A673 (cell line): ENCODE measurements around the gene KCNQ1OT1. TPM values are rescaled to one million over a fixed set of nuclear protein-coding genes. Genes with fewer than 3 reads are reported as not detected.

Experiments
- BruUV-seq: library from RNA; stranded (reverse); fragments of 400-500 nt; replicated peaks from 2 replicates; lab custom pipeline; 2021; lab: Mats Ljungman, UMichigan
- CTCF ChIA-PET: fragments of 300-600 bp; sonication (Branson Sonifier 250); formaldehyde crosslinking; loops from one replicate; lab custom pipeline; 2022; ENCODE audit warnings: antibody characterized with exemption; lab: Charles Lee
- POLR2A ChIA-PET: fragments of 300-600 bp; sonication (Branson Sonifier 250); formaldehyde crosslinking; loops from one replicate; lab custom pipeline; 2022; ENCODE audit warnings: antibody characterized with exemption; ENCODE audit not compliant: low non-redundant PET; lab: Charles Lee
- DNase-seq: peaks from one replicate; pipeline ENCODE4 v3.0.0-alpha.2; 2015; ENCODE audit warnings: low spot score
- H3K27ac ChIP-seq: fragments of 200-600 bp; sonication (generic); 2 replicates; pipeline ENCODE4 v1.5.1; 2016; ENCODE audit warnings: mixed run types, low read depth, mild to moderate bottlenecking, mixed read lengths, antibody characterized with exemption, low read length; ENCODE audit not compliant: poor library complexity, severe bottlenecking
- H3K27me3 ChIP-seq: fragments of 200-600 bp; sonication (generic); replicated peaks from 2 replicates; pipeline ENCODE4 v1.6.1; 2017; ENCODE audit warnings: mixed run types, low read depth, mild to moderate bottlenecking, mixed read lengths, antibody characterized with exemption, low read length; ENCODE audit not compliant: insufficient read depth, poor library complexity
- H3K36me3 ChIP-seq: fragments of 200-600 bp; sonication (generic); 2 replicates; pipeline ENCODE4 v1.6.1; 2016; ENCODE audit warnings: mixed run types, mild to moderate bottlenecking, mixed read lengths, antibody characterized with exemption, low read length; ENCODE audit not compliant: insufficient read depth, poor library complexity, severe bottlenecking
- H3K4me1 ChIP-seq: fragments of 200-600 bp; sonication (generic); 2 replicates; pipeline ENCODE4 v1.6.1; 2017; ENCODE audit warnings: mixed run types, mild to moderate bottlenecking, mixed read lengths, antibody characterized with exemption, low read length; ENCODE audit not compliant: insufficient read depth, poor library complexity, severe bottlenecking
- H3K4me3 ChIP-seq: fragments of 200-600 bp; sonication (generic); 2 replicates; pipeline ENCODE4 v1.5.1; 2016; ENCODE audit warnings: low read depth, mixed run types, mild to moderate bottlenecking, mixed read lengths, low read length; ENCODE audit not compliant: poor library complexity, severe bottlenecking
- H3K9me3 ChIP-seq: fragments of 200-600 bp; sonication (generic); 2 replicates; pipeline ENCODE4 v1.6.1; 2016; ENCODE audit warnings: mixed run types, low read depth, mild to moderate bottlenecking, mixed read lengths, antibody characterized with exemption, low read length; ENCODE audit not compliant: poor library complexity, severe bottlenecking
- CTCF ChIP-seq: fragments of 300-800, 200-600 bp; sonication (generic); conservative IDR thresholded peaks from 2 replicates; pipeline ENCODE4 v1.5.1; 2017; ENCODE audit warnings: low read depth, mild to moderate bottlenecking, antibody characterized with exemption, low read length, moderate library complexity, mixed read lengths
- EZH2 ChIP-seq: fragments of 200-600 bp; sonication (generic); IDR thresholded peaks from 2 replicates; pipeline ENCODE4 v1.6.1; 2017; ENCODE audit warnings: borderline replicate concordance, low read depth, mild to moderate bottlenecking, mixed read lengths, antibody characterized with exemption, low read length; ENCODE audit not compliant: poor library complexity, severe bottlenecking
- intact Hi-C: fragments of 100-400 bp; cut with micrococcal nuclease; formaldehyde crosslinking; loops from one replicate; pipeline ENCODE4 v1.10.0; 2022; ENCODE audit not compliant: unreplicated experiment
- total RNA-seq: library from RNA; stranded (reverse); gene quantifications from 2 replicates; pipeline ENCODE4 v1.2.3, GENCODE V29; 2021

KCNQ1OT1 gene
- total RNA-seq, 1 experiment from 2014 or later, result 4.0 TPM

- no peak overlapping the region for H3K4me3 ChIP-seq
- H3K27me3 ChIP-seq, result no peaks in the 10 kb centered on the region
- ChIA-PET POLR2A (no interaction called here), CTCF (no interaction called here)
- BruUV-seq, result no TSS peak
- no peaks in the 10 kb centered on the region for H3K36me3 ChIP-seq
- H3K4me1 ChIP-seq, result no peaks in the 10 kb centered on the region
- no peak for DNase-seq
- TF ChIP-seq EZH2, result no peak
- no peak for TF ChIP-seq CTCF
- intact Hi-C loops, result no loop called here
- H3K27ac ChIP-seq, result no peak overlapping the region
- H3K9me3 ChIP-seq, result no peaks in the 10 kb centered on the region
Observed at GRCh38 chr11:2577031-2577990, 122.5 kb downstream of the KCNQ1OT1 start.

GRCh38 chr11:2576549-2576948 lies 123.2 kb downstream of the KCNQ1OT1 start:
- Histone ChIP-seq H3K9me3 (no peaks in the 10 kb centered on the region), H3K4me1 (no peaks in the 10 kb centered on the region), H3K27me3 (no peaks in the 10 kb centered on the region), H3K27ac (no peak overlapping the region), H3K36me3 (no peaks in the 10 kb centered on the region), H3K4me3 (no peak overlapping the region)
- no peak for TF ChIP-seq CTCF
- TF ChIP-seq EZH2, result no peak
- no TSS peak for BruUV-seq
- DNase-seq, result no peak
- CTCF ChIA-PET, result no interaction called here
- intact Hi-C loops, result no loop called here
- POLR2A ChIA-PET, result no interaction called here

DNA sequence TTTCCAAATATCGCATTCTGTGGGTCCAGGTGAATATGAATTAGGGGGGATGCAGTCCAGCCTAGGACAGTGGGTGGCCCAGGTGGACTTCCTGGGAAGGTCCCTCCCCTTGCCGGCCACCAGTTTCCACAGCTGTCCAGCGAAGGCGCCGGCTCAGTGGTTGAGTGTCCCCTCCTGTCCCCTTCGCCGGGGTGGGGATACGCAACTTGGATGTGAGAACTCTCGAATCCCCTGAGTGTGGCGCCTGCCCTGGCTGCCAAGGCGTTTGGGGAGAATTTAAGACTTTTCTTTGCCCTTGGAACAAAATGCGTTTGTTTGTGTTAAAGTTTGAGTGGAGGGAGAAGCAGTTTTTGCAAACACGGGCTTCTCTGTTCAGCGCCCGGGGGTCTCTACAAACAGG lies 123.7 kb downstream of the KCNQ1OT1 start:
- Histone ChIP-seq H3K4me1 (no peaks in the 10 kb centered on the region), H3K27ac (no peak overlapping the region), H3K9me3 (no peaks in the 10 kb centered on the region), H3K4me3 (no peak overlapping the region), H3K27me3 (no peaks in the 10 kb centered on the region), H3K36me3 (no peaks in the 10 kb centered on the region)
- no peak for TF ChIP-seq EZH2
- no peak for TF ChIP-seq CTCF
- CTCF ChIA-PET, result no interaction called here
- no peak for DNase-seq
- POLR2A ChIA-PET, result no interaction called here
- intact Hi-C loops, result no loop called here
- BruUV-seq, result no TSS peak
